Hematopoietic multipotent progenitor cell treated with erythropoietin and hydrocortisone succinate and interleukin-3 and kit ligand, for 15 days (in vitro differentiated cells): ENCODE data around the gene GAS5.
A peak's percentile ranks its signal among the peaks of the same experiment; 100 is the strongest.

Experiments used
- DNase-seq: peaks from one replicate; pipeline ENCODE4 v3.0.0-alpha.2; 2015; ENCODE audit warnings: low spot score

Gene GAS5

GRCh38 chr1:173824315-173825081, 43.3 kb downstream of the GAS5 start, which contains the start of the genes CENPL and DARS2:
TSS of gene CENPL (minus strand) at chr1:173824883. CDS start at chr1:173811299, 13,584 bp downstream.
TSS of gene DARS2 (plus strand) at chr1:173824673. CDS start at chr1:173825230, 557 bp downstream.
- peak; percentile 97 for DNase-seq

- no peak for DNase-seq
Measured at GRCh38 chr1:173823781-173824314, 43.9 kb downstream of the GAS5 start.

- DNase-seq, result no peak
Measured at GRCh38 chr1:173821680-173822079, 46.1 kb downstream of the GAS5 start.

GRCh38 chr1:173818459-173818858, 49.3 kb downstream of the GAS5 start:
- DNase-seq, result no peak
